K562 (cell line): ENCODE results near the gene GNRHR. TPM values are rescaled to one million over a fixed set of nuclear protein-coding genes. Genes with fewer than 3 reads are reported as not detected.

Experiments
- ARID3A ChIP-seq: IDR thresholded peaks from 2 replicates; pipeline ENCODE4 v1.6.1; 2012; ENCODE audit warnings: low read depth, low read length, improper control_type of control experiment, borderline replicate concordance
- CBFA2T2 ChIP-seq: fragments of 450-650 bp; conservative IDR thresholded peaks from 2 replicates; pipeline ENCODE4 v1.6.1; 2017; ENCODE audit warnings: mild to moderate bottlenecking
- CBFA2T3 ChIP-seq: fragments of 450-650 bp; IDR thresholded peaks from 2 replicates; pipeline ENCODE4 v1.6.1; 2017
- COPS2 ChIP-seq: fragments of 450-650 bp; conservative IDR thresholded peaks from 2 replicates; pipeline ENCODE4 v1.6.1; 2016; ENCODE audit warnings: mild to moderate bottlenecking, moderate library complexity
- E2F4 ChIP-seq: sonication (generic); formaldehyde crosslinking; IDR thresholded peaks from 2 replicates; pipeline ENCODE4 v1.8.0; 2022; ENCODE audit warnings: mild to moderate bottlenecking, low read depth, missing genetic modification reagents
- HDAC3 ChIP-seq: fragments of 450-650 bp; IDR thresholded peaks from 2 replicates; pipeline ENCODE4 v1.6.1; 2018; ENCODE audit warnings: borderline replicate concordance, mild to moderate bottlenecking, moderate library complexity; ENCODE audit not compliant: partially characterized antibody
- MAZ ChIP-seq, 2 experiments: fragments of 450-650 bp in 1 of 2; sonication (generic) in 1 of 2; formaldehyde crosslinking; IDR thresholded peaks in 1 of 2; conservative IDR thresholded peaks in 1 of 2; 2 replicates each; pipeline versions ENCODE4 v1.4.0 to v1.5.0; 2020; ENCODE audit warnings: mild to moderate bottlenecking in 1 of 2, missing genetic modification reagents in 1 of 2
- NFRKB ChIP-seq: fragments of 450-650 bp; IDR thresholded peaks from 2 replicates; pipeline ENCODE4 v1.6.1; 2016; ENCODE audit warnings: low read depth
- NFYB ChIP-seq: IDR thresholded peaks from 2 replicates; pipeline ENCODE4 v1.6.1; 2011; ENCODE audit warnings: mild to moderate bottlenecking, moderate library complexity; ENCODE audit not compliant: insufficient read length; ENCODE audit errors: extremely low read depth
- POLR2H ChIP-seq: IDR thresholded peaks from 2 replicates; pipeline ENCODE4 v1.6.1; 2016; ENCODE audit warnings: missing genetic modification characterization, low read depth, mild to moderate bottlenecking, control low read depth, missing compliant biosample characterization, moderate library complexity
- PPARD ChIP-seq: fragments of 250-450 bp; sonication (Bioruptor Pico); IDR thresholded peaks from 2 replicates; pipeline ENCODE4 v1.8.0; 2022; ENCODE audit warnings: inconsistent platforms, mild to moderate bottlenecking, moderate library complexity
- TAF15 ChIP-seq: fragments of 200-400 bp; formaldehyde crosslinking; IDR thresholded peaks from 2 replicates; pipeline ENCODE4 v1.6.1; 2017; ENCODE audit warnings: mild to moderate bottlenecking, low read depth, low read length, moderate library complexity
- ZNF174 ChIP-seq: fragments of 250-450 bp; sonication (Bioruptor Pico); IDR thresholded peaks from 2 replicates; pipeline ENCODE4 v1.4.0; 2020; ENCODE audit warnings: mild to moderate bottlenecking
- ZNF263 ChIP-seq: sonication (generic); formaldehyde crosslinking; IDR thresholded peaks from 2 replicates; pipeline ENCODE4 v1.8.0; 2022; ENCODE audit warnings: mild to moderate bottlenecking, missing genetic modification reagents, borderline replicate concordance
- ZNF311 ChIP-seq: fragments of 250-450 bp; sonication (Bioruptor Pico); IDR thresholded peaks from 2 replicates; pipeline ENCODE4 v1.4.0; 2020; ENCODE audit warnings: mild to moderate bottlenecking, moderate library complexity
- ZNF407 ChIP-seq: fragments of 450-650 bp; IDR thresholded peaks from 2 replicates; pipeline ENCODE4 v1.6.1; 2016; ENCODE audit warnings: low read depth
- ZNF436 ChIP-seq: fragments of 250-450, 450-650 bp; sonication (Bioruptor Pico); formaldehyde crosslinking; IDR thresholded peaks from 2 replicates; pipeline ENCODE4 v1.7.0; 2020; ENCODE audit warnings: mild to moderate bottlenecking
- polyA plus RNA-seq, 8 experiments: library from polyadenylated mRNA; depleted of rRNA in 4 of 8; stranded (reverse) in 5 of 8; unstranded in 3 of 8; fragments of >200 nt; fragmentation: Nextera tagmentation in 2 of 8; fragmentation: Illumina TruSeq in 1 of 8; extraction: Ambion mirVana in 2 of 8; extraction: Trizol in 1 of 8; gene quantifications; 2 replicates each; pipeline versions ENCODE4 v1.2.1 to v1.2.3, GENCODE V29; 2011 to 2014; ENCODE audit warnings: inconsistent platforms in 1 of 8, missing spikeins in 1 of 8
- total RNA-seq, 7 experiments: library from RNA; depleted of rRNA in 6 of 7; stranded (reverse); fragments of >200 nt in 6 of 7; fragmentation: Illumina TruSeq in 2 of 7; extraction: Trizol in 2 of 7; gene quantifications; 2 replicates each; pipeline versions ENCODE4 v1.2.1 to v1.2.3, GENCODE V29; 2011 to 2021; ENCODE audit warnings: low replicate concordance in 1 of 7

The GNRHR gene
- total and polyA plus RNA-seq, 9 of the 15 experiments (the other 6 are each of a cell fraction or from before 2014, with no cell fraction given) = 0.06 to 0.13 TPM; not detected in 7

- TF ChIP-seq CBFA2T2 = peak; percentile 79
- TF ChIP-seq NFRKB = peak; percentile 79
- no peak for TF ChIP-seq POLR2H (tag)
- no peak for TF ChIP-seq ZNF174 (CRISPR knock-in tag)
- TF ChIP-seq ZNF407 = no peak
- TF ChIP-seq ZNF263 = no peak
- TF ChIP-seq COPS2 = no peak
- TF ChIP-seq CBFA2T3 = peak; percentile 88
- TF ChIP-seq NFYB = no peak
- TF ChIP-seq PPARD (CRISPR knock-in tag) = no peak
- no peak for TF ChIP-seq E2F4 (CRISPR knock-in tag)
- TF ChIP-seq TAF15 = no peak
- no peak for TF ChIP-seq ARID3A
- no peak for TF ChIP-seq HDAC3
- peak in 1 of 2 experiments; percentile 2; a peak in 1 of 4 replicates for TF ChIP-seq MAZ (CRISPR knock-in tag; conservative IDR thresholded peaks at IDR 0.05 in 1 of 2, IDR thresholded peaks at IDR 0.05 in 1 of 2)
- no peak for TF ChIP-seq ZNF436 (CRISPR knock-in tag)
- 0 out of 2 replicates have a peak, but pooled peaks have one; percentile 32 for TF ChIP-seq ZNF311 (CRISPR knock-in tag)
Measured at GRCh38 chr4:67721315-67721769, 32.8 kb downstream of the GNRHR start (continued).
